ENCODE results near the gene ZNF287.

The ZNF287 gene

DNA sequence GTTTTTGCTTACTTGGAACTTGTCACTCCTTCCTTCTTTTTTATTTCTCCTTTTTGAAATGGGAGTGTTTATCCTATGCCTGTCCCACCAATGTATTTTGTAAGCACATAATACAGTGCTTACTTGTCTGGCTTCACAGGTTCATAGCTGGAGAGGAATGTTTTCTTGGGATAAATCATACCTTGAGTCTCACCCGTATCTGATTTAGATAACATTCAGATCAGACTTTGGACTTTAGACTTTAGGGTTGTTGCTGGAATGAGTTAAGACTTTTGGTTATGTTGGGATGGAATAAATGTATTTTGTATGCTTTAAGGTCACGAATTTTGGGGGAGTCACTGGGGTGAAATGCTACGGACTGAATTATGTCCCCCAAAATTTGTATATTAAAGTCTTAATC is 64.0 kb downstream of the ZNF287 start:
- no peak overlapping the region for H3K27ac ChIP-seq
- TF ChIP-seq CTCF (conservative IDR thresholded peaks at IDR 0.05): no peak

Measured in VCaP (cell line).